Right hindlimb (tissue), 1 donor: ENCODE measurements around the gene ARHGAP21.
"Not testable (repeated sequence)": the region's sequence is repeated elsewhere in the genome, so short reads cannot be mapped to it uniquely, and the experiment has no call there.

ENCODE experiments used
- DNase-seq: peaks from one replicate; pipeline ENCODE4 v3.0.0-alpha.2; 2018

ARHGAP21 gene

GRCh38 chr10:24622781-24623301, 100.8 kb downstream of the ARHGAP21 start:
- DNase-seq: no peak

- DNase-seq: not testable (repeated sequence)
These were observed 102.5 kb downstream of the ARHGAP21 start for GRCh38 chr10:24621035-24621795.

- DNase-seq: not testable (repeated sequence)
These were observed 103.7 kb downstream of the ARHGAP21 start for GRCh38 chr10:24619994-24620310.

GRCh38 chr10:24619291-24619993, 104.2 kb downstream of the ARHGAP21 start:
- not testable (repeated sequence) for DNase-seq

GRCh38 chr10:24618401-24618800, 105.3 kb downstream of the ARHGAP21 start:
- no peak for DNase-seq

GRCh38 chr10:24617771-24618396, 105.8 kb downstream of the ARHGAP21 start:
- DNase-seq: peak; percentile 39

GRCh38 chr10:24616536-24616935, 107.2 kb downstream of the ARHGAP21 start:
- no peak for DNase-seq

GRCh38 chr10:24606021-24606420, 117.7 kb downstream of the ARHGAP21 start:
- no peak for DNase-seq

GRCh38 chr10:24605141-24605540, 118.5 kb downstream of the ARHGAP21 start:
- no peak for DNase-seq

GRCh38 chr10:24603333-24603732, 120.4 kb downstream of the ARHGAP21 start:
- no peak for DNase-seq

- DNase-seq: no peak
These were observed 125.7 kb downstream of the ARHGAP21 start for GRCh38 chr10:24597961-24598360.

- DNase-seq: no peak
These were observed 126.3 kb downstream of the ARHGAP21 start for GRCh38 chr10:24597426-24597825.

GRCh38 chr10:24596217-24596930, 127.3 kb downstream of the ARHGAP21 start:
- DNase-seq: no peak

- no peak for DNase-seq
These were observed 132.8 kb downstream of the ARHGAP21 start for GRCh38 chr10:24590697-24591457.

GRCh38 chr10:24589265-24589664, 134.4 kb downstream of the ARHGAP21 start:
- no peak for DNase-seq

GRCh38 chr10:24579906-24580305, 143.8 kb downstream of the ARHGAP21 start:
- no peak for DNase-seq

GRCh38 chr10:24579448-24579847, 144.2 kb downstream of the ARHGAP21 start:
- DNase-seq: no peak

GRCh38 chr10:24575481-24576002, 148.1 kb downstream of the ARHGAP21 start:
- DNase-seq: no peak

- no peak for DNase-seq
These were observed 149.0 kb downstream of the ARHGAP21 start for GRCh38 chr10:24574578-24575155.

GRCh38 chr10:24574161-24574560, 149.5 kb downstream of the ARHGAP21 start:
- no peak for DNase-seq

- DNase-seq: no peak
These were observed 151.7 kb downstream of the ARHGAP21 start for GRCh38 chr10:24571870-24572450.
